NB4 (cell line): ENCODE measurements around the gene NRCAM.

Experiments used
- CTCF ChIP-seq: IDR thresholded peaks from one replicate; pipeline ENCODE4 v1.5.1; 2012; ENCODE audit warnings: low read depth, low read length
- MAX ChIP-seq: IDR thresholded peaks from 2 replicates; pipeline ENCODE4 v1.6.1; 2011; ENCODE audit warnings: low read depth, low read length
- MYC ChIP-seq: IDR thresholded peaks from 2 replicates; pipeline ENCODE4 v1.6.1; 2011; ENCODE audit warnings: low read depth, low read length
- POLR2A ChIP-seq: IDR thresholded peaks from 2 replicates; pipeline ENCODE4 v1.6.1; 2011; ENCODE audit warnings: mild to moderate bottlenecking; ENCODE audit not compliant: insufficient read length; ENCODE audit errors: extremely low read depth

- TF ChIP-seq POLR2A (no peak), CTCF (no peak), MAX (no peak), MYC (no peak)
These were observed 131.9 kb downstream of the NRCAM start for GRCh38 chr7:108324053-108325038.
